Coronary artery (tissue), 2 donors: ENCODE results near the gene USP22.

ENCODE experiments used
- DNase-seq: peaks from one replicate; pipeline ENCODE4 v3.0.0-alpha.2; 2017; ENCODE audit warnings: low spot score
- H3K27ac ChIP-seq, 2 donors: fragments of 200-600 bp; sonication (generic); one replicate each; pipeline ENCODE4 v1.5.1; 2016 to 2019
- H3K4me3 ChIP-seq: fragments of 200-600 bp; sonication (generic); 2 replicates; pipeline ENCODE4 v1.5.1; 2016; ENCODE audit warnings: mild to moderate bottlenecking, moderate library complexity
- CTCF ChIP-seq: fragments of 200-600 bp; sonication (generic); IDR thresholded peaks from one replicate; pipeline ENCODE4 v1.5.1; 2019; ENCODE audit warnings: antibody characterized with exemption

The USP22 gene

GRCh38 chr17:21019976-21020586 lies 22.7 kb downstream of the USP22 start:
- TF ChIP-seq CTCF: no peak
- DNase-seq: no peak
- no peak overlapping the region for H3K4me3 ChIP-seq
- peak overlapping the region in 1 of 2 donors; percentile 22 for H3K27ac ChIP-seq

- no peak for TF ChIP-seq CTCF
- Histone ChIP-seq H3K4me3 (no peak overlapping the region), H3K27ac (no peak overlapping the region)
- DNase-seq: no peak
Observed at GRCh38 chr17:21018894-21019293, 23.9 kb downstream of the USP22 start.

GRCh38 chr17:21017861-21018260 lies 24.9 kb downstream of the USP22 start:
- DNase-seq: no peak
- H3K4me3 ChIP-seq: no peak overlapping the region
- TF ChIP-seq CTCF: no peak
- no peak overlapping the region for H3K27ac ChIP-seq

GRCh38 chr17:21017256-21017655 lies 25.6 kb downstream of the USP22 start:
- no peak overlapping the region for H3K27ac ChIP-seq
- DNase-seq: no peak
- no peak for TF ChIP-seq CTCF

GRCh38 chr17:21016826-21017225 lies 26.0 kb downstream of the USP22 start:
- H3K27ac ChIP-seq: no peak overlapping the region
- no peak for TF ChIP-seq CTCF
- DNase-seq: no peak
- no peak overlapping the region for H3K4me3 ChIP-seq

More at GRCh38 chr17:21017256-21017655, 25.6 kb downstream of the USP22 start:
- H3K4me3 ChIP-seq: no peak overlapping the region

- no peak for DNase-seq
- no peak for TF ChIP-seq CTCF
- H3K4me3 ChIP-seq: no peak overlapping the region
- H3K27ac ChIP-seq: no peak overlapping the region
Observed at GRCh38 chr17:21015564-21015963, 27.2 kb downstream of the USP22 start.

GRCh38 chr17:21014498-21014897 lies 28.3 kb downstream of the USP22 start:
- no peak for DNase-seq
- Histone ChIP-seq H3K27ac (no peak overlapping the region), H3K4me3 (no peak overlapping the region)
- no peak for TF ChIP-seq CTCF
